Neural cell (in vitro differentiated cells): ENCODE results near the gene SLC35C1. TPM values are rescaled to one million over a fixed set of nuclear protein-coding genes. Genes with fewer than 3 reads are reported as not detected.

Source experiments
- H2AFZ ChIP-seq: fragments of 200-600, 300-800 bp; sonication (generic), shearing (Covaris generic); 2 replicates; pipeline ENCODE4 v1.6.0; 2014; ENCODE audit warnings: low read depth, mild to moderate bottlenecking, antibody characterized with exemption, low read length, moderate library complexity
- H3F3A ChIP-seq: fragments of 200-600 bp; shearing (Covaris generic); 2 replicates; pipeline ENCODE4 v1.6.1; 2016; ENCODE audit warnings: mild to moderate bottlenecking, moderate library complexity, mixed read lengths, antibody characterized with exemption, low read length; ENCODE audit not compliant: insufficient read depth, poor library complexity, severe bottlenecking
- H3K27ac ChIP-seq: fragments of 200-600, 300-800 bp; sonication (generic), shearing (Covaris generic); 2 replicates; pipeline ENCODE4 v1.5.1; 2014; ENCODE audit warnings: mild to moderate bottlenecking, low read length, moderate library complexity
- H3K27me3 ChIP-seq: fragments of 300-800, 200-600 bp; sonication (generic), shearing (Covaris generic); 2 replicates; pipeline ENCODE4 v1.6.0; 2014; ENCODE audit warnings: mild to moderate bottlenecking, low read depth, low read length, moderate library complexity; ENCODE audit not compliant: insufficient read depth
- H3K36me3 ChIP-seq: fragments of 300-800, 200-600 bp; sonication (generic), shearing (Covaris generic); 2 replicates; pipeline ENCODE4 v1.5.1; 2014; ENCODE audit warnings: mild to moderate bottlenecking, antibody characterized with exemption, low read length, moderate library complexity; ENCODE audit not compliant: insufficient read depth
- H3K4me2 ChIP-seq: fragments of 300-800, 200-600 bp; sonication (generic), shearing (Covaris generic); 2 replicates; pipeline ENCODE4 v1.6.0; 2014; ENCODE audit warnings: mild to moderate bottlenecking, low read length
- H3K4me3 ChIP-seq: fragments of 300-800, 200-600 bp; sonication (generic), shearing (Covaris generic); 2 replicates; pipeline ENCODE4 v1.5.1; 2014; ENCODE audit warnings: mild to moderate bottlenecking, low read length, moderate library complexity
- H3K79me2 ChIP-seq: fragments of 200-600 bp; shearing (Covaris generic); replicated peaks from 2 replicates; pipeline ENCODE4 v1.6.0; 2014; ENCODE audit warnings: mild to moderate bottlenecking, low read length, moderate library complexity; ENCODE audit not compliant: insufficient read depth
- H3K9ac ChIP-seq: fragments of 300-800, 200-600 bp; sonication (generic), shearing (Covaris generic); 2 replicates; pipeline ENCODE4 v1.6.1; 2016; ENCODE audit warnings: mild to moderate bottlenecking, low read length, mixed read lengths
- H3K9me2 ChIP-seq: fragments of 200-600 bp; shearing (Covaris generic); 2 replicates; pipeline ENCODE4 v1.6.1; 2016; ENCODE audit warnings: mild to moderate bottlenecking, low read length, mixed read lengths; ENCODE audit not compliant: insufficient read depth
- H3K9me3 ChIP-seq: fragments of 200-600, 300-800 bp; sonication (generic), shearing (Covaris generic); 2 replicates; pipeline ENCODE4 v1.6.1; 2016; ENCODE audit warnings: mild to moderate bottlenecking, mixed run types, low read length, moderate library complexity, mixed read lengths
- H4K20me1 ChIP-seq: fragments of 200-600 bp; shearing (Covaris generic); 2 replicates; pipeline ENCODE4 v1.6.1; 2016; ENCODE audit warnings: mild to moderate bottlenecking, mixed run types; ENCODE audit not compliant: insufficient read depth
- EP300 ChIP-seq: fragments of 450-650 bp; conservative IDR thresholded peaks from 2 replicates; pipeline ENCODE4 v1.6.1; 2014; ENCODE audit warnings: antibody characterized with exemption, mild to moderate bottlenecking, moderate library complexity; ENCODE audit not compliant: poor library complexity, severe bottlenecking
- EZH2 ChIP-seq: fragments of 200-600, 300-800 bp; shearing (Covaris generic), sonication (generic); IDR thresholded peaks from 2 replicates; pipeline ENCODE4 v1.6.1; 2014; ENCODE audit warnings: antibody characterized with exemption, low read length, borderline replicate concordance, mild to moderate bottlenecking; ENCODE audit not compliant: insufficient read depth, poor library complexity, severe bottlenecking
- MXI1 ChIP-seq: fragments of 450-650 bp; conservative IDR thresholded peaks from 2 replicates; pipeline ENCODE4 v1.6.1; 2014; ENCODE audit warnings: antibody characterized with exemption, mild to moderate bottlenecking; ENCODE audit not compliant: poor library complexity, severe bottlenecking
- POLR2AphosphoS5 ChIP-seq: IDR thresholded peaks from 2 replicates; pipeline ENCODE4 v1.6.1; 2012
- RAD21 ChIP-seq: fragments of 450-650 bp; conservative IDR thresholded peaks from 2 replicates; pipeline ENCODE4 v1.6.1; 2014; ENCODE audit warnings: antibody characterized with exemption, mild to moderate bottlenecking, moderate library complexity
- SMC3 ChIP-seq: fragments of 450-650 bp; conservative IDR thresholded peaks from 2 replicates; pipeline ENCODE4 v1.6.1; 2014; ENCODE audit warnings: antibody characterized with exemption, mild to moderate bottlenecking, moderate library complexity; ENCODE audit not compliant: poor library complexity
- TAF1 ChIP-seq: IDR thresholded peaks from 2 replicates; pipeline ENCODE4 v1.6.1; 2012; ENCODE audit warnings: low read depth
- polyA plus RNA-seq: library from polyadenylated mRNA; depleted of rRNA; stranded (reverse); fragments of >200 nt; gene quantifications from 2 replicates; pipeline ENCODE4 v1.2.3, GENCODE V29; 2014
- TF ChIP-seq, protein P1 (sequence below): fragments of 450-650 bp; IDR thresholded peaks from 2 replicates; pipeline ENCODE4 v1.5.1; 2014; ENCODE audit warnings: antibody characterized with exemption, mild to moderate bottlenecking, moderate library complexity; ENCODE audit not compliant: poor library complexity, severe bottlenecking
- TF ChIP-seq, protein P2 (sequence below): IDR thresholded peaks from 2 replicates; pipeline ENCODE4 v1.6.1; 2012; ENCODE audit warnings: borderline replicate concordance

Gene SLC35C1
- polyA plus RNA-seq, 1 donor from 2014 or later = 2.3 TPM

DNA sequence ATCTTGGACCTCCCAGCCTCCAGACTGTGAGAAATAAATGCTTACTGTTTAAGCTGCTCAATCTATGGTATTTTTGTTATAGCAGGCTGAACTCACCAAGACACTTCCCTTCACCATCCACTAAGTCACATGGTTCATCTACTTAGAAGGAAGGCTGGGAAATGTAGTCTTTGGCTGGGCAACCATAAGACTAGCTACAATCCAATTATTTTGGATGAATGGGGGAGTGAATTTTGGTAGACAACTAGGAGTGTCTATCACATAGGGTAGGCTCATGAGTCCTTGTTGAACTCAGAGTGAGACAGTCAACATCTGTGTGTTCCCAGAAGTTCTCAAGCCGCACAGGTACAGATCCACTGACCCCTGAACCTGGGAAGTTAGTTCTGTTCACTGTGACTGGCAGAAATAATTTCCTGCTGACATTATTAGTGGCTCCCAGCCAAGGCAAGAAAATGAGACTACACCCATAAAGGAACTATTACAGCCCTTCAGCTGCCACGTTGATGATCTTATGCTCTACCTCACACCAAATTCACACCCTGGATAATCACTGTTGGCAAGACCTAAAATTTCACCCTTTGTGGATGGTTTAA, 3.1 kb upstream of the SLC35C1 start:
- TF ChIP-seq EP300 = no peak
- no peak for TF ChIP-seq EZH2
- TF ChIP-seq TAF1 = no peak
- TF ChIP-seq SMC3 = no peak
- no peak for TF ChIP-seq MXI1
- no peak for TF ChIP-seq RAD21
- TF ChIP-seq, protein P1, sequence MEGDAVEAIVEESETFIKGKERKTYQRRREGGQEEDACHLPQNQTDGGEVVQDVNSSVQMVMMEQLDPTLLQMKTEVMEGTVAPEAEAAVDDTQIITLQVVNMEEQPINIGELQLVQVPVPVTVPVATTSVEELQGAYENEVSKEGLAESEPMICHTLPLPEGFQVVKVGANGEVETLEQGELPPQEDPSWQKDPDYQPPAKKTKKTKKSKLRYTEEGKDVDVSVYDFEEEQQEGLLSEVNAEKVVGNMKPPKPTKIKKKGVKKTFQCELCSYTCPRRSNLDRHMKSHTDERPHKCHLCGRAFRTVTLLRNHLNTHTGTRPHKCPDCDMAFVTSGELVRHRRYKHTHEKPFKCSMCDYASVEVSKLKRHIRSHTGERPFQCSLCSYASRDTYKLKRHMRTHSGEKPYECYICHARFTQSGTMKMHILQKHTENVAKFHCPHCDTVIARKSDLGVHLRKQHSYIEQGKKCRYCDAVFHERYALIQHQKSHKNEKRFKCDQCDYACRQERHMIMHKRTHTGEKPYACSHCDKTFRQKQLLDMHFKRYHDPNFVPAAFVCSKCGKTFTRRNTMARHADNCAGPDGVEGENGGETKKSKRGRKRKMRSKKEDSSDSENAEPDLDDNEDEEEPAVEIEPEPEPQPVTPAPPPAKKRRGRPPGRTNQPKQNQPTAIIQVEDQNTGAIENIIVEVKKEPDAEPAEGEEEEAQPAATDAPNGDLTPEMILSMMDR = no peak
- TF ChIP-seq, protein P2, sequence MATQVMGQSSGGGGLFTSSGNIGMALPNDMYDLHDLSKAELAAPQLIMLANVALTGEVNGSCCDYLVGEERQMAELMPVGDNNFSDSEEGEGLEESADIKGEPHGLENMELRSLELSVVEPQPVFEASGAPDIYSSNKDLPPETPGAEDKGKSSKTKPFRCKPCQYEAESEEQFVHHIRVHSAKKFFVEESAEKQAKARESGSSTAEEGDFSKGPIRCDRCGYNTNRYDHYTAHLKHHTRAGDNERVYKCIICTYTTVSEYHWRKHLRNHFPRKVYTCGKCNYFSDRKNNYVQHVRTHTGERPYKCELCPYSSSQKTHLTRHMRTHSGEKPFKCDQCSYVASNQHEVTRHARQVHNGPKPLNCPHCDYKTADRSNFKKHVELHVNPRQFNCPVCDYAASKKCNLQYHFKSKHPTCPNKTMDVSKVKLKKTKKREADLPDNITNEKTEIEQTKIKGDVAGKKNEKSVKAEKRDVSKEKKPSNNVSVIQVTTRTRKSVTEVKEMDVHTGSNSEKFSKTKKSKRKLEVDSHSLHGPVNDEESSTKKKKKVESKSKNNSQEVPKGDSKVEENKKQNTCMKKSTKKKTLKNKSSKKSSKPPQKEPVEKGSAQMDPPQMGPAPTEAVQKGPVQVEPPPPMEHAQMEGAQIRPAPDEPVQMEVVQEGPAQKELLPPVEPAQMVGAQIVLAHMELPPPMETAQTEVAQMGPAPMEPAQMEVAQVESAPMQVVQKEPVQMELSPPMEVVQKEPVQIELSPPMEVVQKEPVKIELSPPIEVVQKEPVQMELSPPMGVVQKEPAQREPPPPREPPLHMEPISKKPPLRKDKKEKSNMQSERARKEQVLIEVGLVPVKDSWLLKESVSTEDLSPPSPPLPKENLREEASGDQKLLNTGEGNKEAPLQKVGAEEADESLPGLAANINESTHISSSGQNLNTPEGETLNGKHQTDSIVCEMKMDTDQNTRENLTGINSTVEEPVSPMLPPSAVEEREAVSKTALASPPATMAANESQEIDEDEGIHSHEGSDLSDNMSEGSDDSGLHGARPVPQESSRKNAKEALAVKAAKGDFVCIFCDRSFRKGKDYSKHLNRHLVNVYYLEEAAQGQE = no peak
- no peak for TF ChIP-seq POLR2AphosphoS5
- Histone ChIP-seq H4K20me1 (no peaks in the 10 kb centered on the region), H3F3A (no peaks in the 10 kb centered on the region), H3K27ac (no peak overlapping the region), H3K27me3 (peaks cover 24% of the 10 kb centered on the region), H3K9me2 (no peaks in the 10 kb centered on the region), H3K36me3 (no peaks in the 10 kb centered on the region), H3K4me2 (no peak overlapping the region), H3K9me3 (no peaks in the 10 kb centered on the region), H3K4me3 (no peak overlapping the region), H3K79me2 (peaks cover 14% of the 10 kb centered on the region), H3K9ac (no peak overlapping the region), H2AFZ (no peak overlapping the region)

DNA sequence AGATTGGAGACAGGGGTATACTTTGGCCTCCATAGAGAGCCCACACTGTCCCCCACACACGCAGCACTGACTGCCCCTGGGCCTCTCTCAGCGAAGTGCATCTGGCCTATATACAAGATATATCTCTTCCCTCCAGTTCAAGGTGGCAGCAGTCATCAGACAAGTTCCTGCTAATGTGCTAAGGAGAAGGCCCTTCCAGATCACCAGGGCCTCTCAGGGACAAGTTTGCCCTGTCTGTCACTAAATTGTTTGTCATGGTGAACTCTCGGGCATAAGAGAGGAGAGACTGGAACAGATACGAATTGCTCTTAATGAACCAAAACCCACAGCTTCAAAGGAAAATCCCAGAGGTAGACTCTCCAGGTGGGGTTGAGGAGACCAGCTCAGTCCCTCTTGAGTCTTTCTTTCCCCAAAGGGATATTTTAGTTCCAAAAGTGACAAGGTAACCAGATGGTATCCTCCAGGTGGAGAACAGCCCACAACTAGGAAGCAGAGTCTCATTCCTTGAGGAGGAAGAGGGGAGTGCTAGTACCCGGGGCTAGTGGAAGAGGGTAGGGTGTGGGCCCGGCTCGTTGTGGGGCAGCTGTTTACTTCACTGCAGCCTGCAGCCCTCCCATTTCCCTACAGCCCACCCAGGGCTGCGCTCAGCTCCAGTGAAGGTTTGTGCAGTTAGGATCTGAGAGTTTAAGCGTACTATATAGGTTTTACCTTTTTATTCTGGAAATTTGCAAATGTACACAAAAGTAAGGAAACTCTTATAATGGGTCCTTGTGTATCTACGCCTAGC, 2.2 kb upstream of the SLC35C1 start:
- H3K4me2 ChIP-seq = no peak overlapping the region
- no peaks in the 10 kb centered on the region for H3K9me2 ChIP-seq
- no peak overlapping the region for H3K9ac ChIP-seq
- H3F3A ChIP-seq = no peaks in the 10 kb centered on the region
- no peaks in the 10 kb centered on the region for H4K20me1 ChIP-seq
- no peaks in the 10 kb centered on the region for H3K36me3 ChIP-seq
- no peak overlapping the region for H2AFZ ChIP-seq
- H3K27me3 ChIP-seq = peaks cover 24% of the 10 kb centered on the region
- peaks cover 14% of the 10 kb centered on the region for H3K79me2 ChIP-seq
- no peaks in the 10 kb centered on the region for H3K9me3 ChIP-seq
- no peak for TF ChIP-seq SMC3
- no peak overlapping the region for H3K4me3 ChIP-seq
- H3K27ac ChIP-seq = no peak overlapping the region
